Right lobe of liver (tissue), 6 donors: ENCODE measurements around the gene GPATCH8. TPM values are rescaled to one million over a fixed set of nuclear protein-coding genes. Genes with fewer than 3 reads are reported as not detected.

Experiments used
- ATAC-seq, 4 donors: fragments of 200-7000 bp; cut with Tn5 transposase; one replicate each; pipeline ENCODE4 v1.9.1; 2020; ENCODE audit warnings: mild to moderate bottlenecking in 4 of 4, moderate library complexity in 4 of 4
- DNase-seq, 3 donors: peaks; one replicate each; pipeline ENCODE4 v3.0.0-alpha.2; 2020
- H3K27ac ChIP-seq, 3 donors: fragments of 200-600 bp; one replicate each; pipeline ENCODE4 v1.8.0; 2022
- H3K27me3 ChIP-seq, 2 donors: fragments of 200-600 bp; one replicate each; pipeline ENCODE4 v1.8.0; 2022
- H3K36me3 ChIP-seq, 4 donors: fragments of 200-600 bp; sonication (generic) in 1 of 4; one replicate each; pipeline versions ENCODE4 v1.5.1 to v1.8.0; 2017 to 2022; ENCODE audit warnings: control low read depth in 1 of 4
- H3K4me1 ChIP-seq, 4 donors: fragments of 200-600 bp; sonication (generic) in 1 of 4; one replicate each; pipeline versions ENCODE4 v1.5.1 to v1.8.0; 2017 to 2022; ENCODE audit warnings: control low read depth in 1 of 4
- H3K4me3 ChIP-seq, 3 donors: fragments of 200-600 bp; one replicate each; pipeline ENCODE4 v1.8.0; 2022
- H3K9me3 ChIP-seq, 4 donors: fragments of 200-600 bp; sonication (generic) in 1 of 4; one replicate each; pipeline versions ENCODE4 v1.5.1 to v1.8.0; 2017 to 2022; ENCODE audit warnings: control low read depth in 1 of 4
- CTCF ChIP-seq, 4 donors: fragments of 200-600 bp in 3 of 4; fragments of 450-650 bp in 1 of 4; IDR thresholded peaks; one replicate each; pipeline versions ENCODE4 v1.5.1 to v1.8.0; 2016 to 2022; ENCODE audit warnings: antibody characterized with exemption in 4 of 4, mild to moderate bottlenecking in 2 of 4
- POLR2A ChIP-seq: fragments of 450-650 bp; IDR thresholded peaks from one replicate; pipeline ENCODE4 v1.6.1; 2017; ENCODE audit warnings: antibody characterized with exemption, mild to moderate bottlenecking
- WGBS: methylation state at CpG from one replicate; pipeline ENCODE4 v1.1.6; 2018; ENCODE audit warnings: low coverage, low lambda C conversion rate; ENCODE audit not compliant: insufficient coverage; ENCODE audit errors: missing lambda C conversion rate; 5-methylcytosine and 5-hydroxymethylcytosine counted together
- intact Hi-C, 2 donors: fragments of 100-400 bp; cut with DNase I; formaldehyde crosslinking; loops; one replicate each; pipeline versions ENCODE4 v1.11.2 to v1.14.1; 2022
- total RNA-seq, 6 experiments: library from RNA; depleted of rRNA in 2 of 6; stranded (reverse); fragments of >200 nt in 2 of 6; fragmentation: NEBNext Ultra II Directional in 3 of 6; extraction: Animal tissue kit (Norgen Biotek cat#: 25700) in 3 of 6; gene quantifications; one replicate each; pipeline versions ENCODE4 v1.1.0 to v1.2.4, GENCODE V29; 2016 to 2023
- donor health status: DM: no; HTN: yes; CAD: no.
- donor health status: DM: no; HTN: no; CAD: no.
- donor health status: DM: no; HTN: no; CAD: no.
- donor health status: DM: no; HTN: yes; CAD: no.
- donor health status: DM: no; HTN: yes; CAD: no.

Gene GPATCH8
- total RNA-seq, 6 experiments from 2014 or later, result 8.1 to 14.4 (median 13.1) TPM

GRCh38 chr17:44536090-44536953 lies 33.1 kb upstream of the GPATCH8 start:
- TF ChIP-seq CTCF (IDR thresholded peaks at IDR 0.05) (no peak), POLR2A (no peak)

GRCh38 chr17:44533533-44534246 lies 30.5 kb upstream of the GPATCH8 start:
- no peaks in the 10 kb centered on the region for H3K4me1 ChIP-seq
- no peak overlapping the region for H3K27ac ChIP-seq
- peak; percentile 71 to 79 (median 78) for DNase-seq
- TF ChIP-seq POLR2A (no peak), CTCF (IDR thresholded peaks at IDR 0.05) (peak; percentile 69 to 86 (median 78))
- no peak overlapping the region for H3K4me3 ChIP-seq
- intact Hi-C loops, result no loop called here
- no peaks in the 10 kb centered on the region for H3K36me3 ChIP-seq
- ATAC-seq, result peak; percentile 75 to 87 (median 82)
- H3K27me3 ChIP-seq, result no peaks in the 10 kb centered on the region
- no peaks in the 10 kb centered on the region for H3K9me3 ChIP-seq
- 32% methylated on average over 20 of the region's 21 CpGs for WGBS

More at GRCh38 chr17:44536090-44536953, 33.1 kb upstream of the GPATCH8 start:
- Histone ChIP-seq H3K4me1 (no peaks in the 10 kb centered on the region), H3K4me3 (no peak overlapping the region), H3K9me3 (no peaks in the 10 kb centered on the region), H3K27ac (no peak overlapping the region), H3K27me3 (no peaks in the 10 kb centered on the region), H3K36me3 (no peaks in the 10 kb centered on the region)
- WGBS, result 51% methylated on average over 7 of the region's 12 CpGs
- ATAC-seq, result peak; percentile 39 to 54 (median 44)
- intact Hi-C loops, result no loop called here
- no peak for DNase-seq

GRCh38 chr17:44530896-44531418 lies 27.8 kb upstream of the GPATCH8 start:
- Histone ChIP-seq H3K27ac (no peak overlapping the region), H3K4me3 (no peak overlapping the region), H3K27me3 (no peaks in the 10 kb centered on the region), H3K36me3 (no peaks in the 10 kb centered on the region), H3K9me3 (no peaks in the 10 kb centered on the region), H3K4me1 (no peaks in the 10 kb centered on the region)
- intact Hi-C loops, result no loop called here
- WGBS, result 50% methylated on average over 4 of the region's 7 CpGs
- no peak for DNase-seq
- TF ChIP-seq POLR2A (no peak), CTCF (IDR thresholded peaks at IDR 0.05) (no peak)
- peak in 1 of 4 donors; percentile 13 for ATAC-seq

GRCh38 chr17:44529864-44530263 lies 26.7 kb upstream of the GPATCH8 start:
- DNase-seq, result no peak
- Histone ChIP-seq H3K27me3 (no peaks in the 10 kb centered on the region), H3K36me3 (no peaks in the 10 kb centered on the region), H3K4me3 (no peak overlapping the region), H3K4me1 (no peaks in the 10 kb centered on the region), H3K27ac (no peak overlapping the region), H3K9me3 (no peaks in the 10 kb centered on the region)
- 43% methylated on average over 3 of the region's 3 CpGs for WGBS
- no peak for ATAC-seq
- intact Hi-C loops, result no loop called here
- TF ChIP-seq CTCF (IDR thresholded peaks at IDR 0.05) (no peak), POLR2A (no peak)
